RCC 7860 (cell line): Measurements from ENCODE around the gene PHLDB1.

ENCODE experiments used
- DNase-seq: peaks from one replicate; pipeline ENCODE4 v3.0.0-alpha.2; 2015; ENCODE audit warnings: low spot score
- FAIRE-seq: peaks from 2 replicates; lab custom pipeline; 2012; peaks lifted over from hg19 to GRCh38; lab: Jason Lieb, UNC

PHLDB1 gene

GRCh38 chr11:118705791-118706545, 98.6 kb downstream of the PHLDB1 start:
- DNase-seq (no peak), FAIRE-seq (no peak)

GRCh38 chr11:118706546-118706825, 99.1 kb downstream of the PHLDB1 start:
- FAIRE-seq, result no peak

More at GRCh38 chr11:118706546-118706825, 99.1 kb downstream of the PHLDB1 start:
- no peak for DNase-seq
